Aortic smooth muscle cell (primary cell): Measurements from ENCODE around the gene TMEM150A. TPM values are rescaled to one million over a fixed set of nuclear protein-coding genes. Genes with fewer than 3 reads are reported as not detected.

ENCODE experiments used
- total RNA-seq: library from RNA; depleted of rRNA; stranded (reverse); fragments of >200 nt; gene quantifications from 2 replicates; pipeline ENCODE4 v1.2.3, GENCODE V29; 2014

The TMEM150A gene
- total RNA-seq: 5.9 and 8.1 TPM in 2 replicates

GRCh38 chr2:85602476-85603234 lies at the start of gene TMEM150A:
Gene TMEM150A, minus strand, starts transcription at chr2:85602698. Its CDS starts 750 bp downstream, at chr2:85601948.

GRCh38 chr2:85611705-85612587 lies 9.4 kb upstream of the TMEM150A start, which contains the start of gene C2orf68:
Gene C2orf68, minus strand, starts transcription at chr2:85612066. Its CDS starts 82 bp downstream, at chr2:85611984.

GRCh38 chr2:85595301-85596025 lies 7.0 kb downstream of the TMEM150A start, which contains the start of gene RNF181:
Gene RNF181, plus strand, starts transcription at chr2:85595745. Its CDS starts 19 bp downstream, at chr2:85595764.

GRCh38 chr2:85584354-85584856 lies 18.1 kb downstream of the TMEM150A start, which contains the start of gene VAMP5:
Gene VAMP5, plus strand, starts transcription at chr2:85584431. Its CDS starts 60 bp downstream, at chr2:85584491.

GRCh38 chr2:85577386-85578242 lies 24.9 kb downstream of the TMEM150A start, which contains the start of gene VAMP8:
Gene VAMP8, plus strand, starts transcription at chr2:85577586. Its CDS starts 61 bp downstream, at chr2:85577647.

GRCh38 chr2:85561280-85562212 lies 41.0 kb downstream of the TMEM150A start, which contains the start of gene GGCX:
Gene GGCX, minus strand, starts transcription at chr2:85561493. Its CDS starts 65 bp downstream, at chr2:85561428.

Other genes with a start within 250 kb of the TMEM150A start
- gene RETSAT, start 248.2 kb downstream of the TMEM150A start, total RNA-seq: 52.8 TPM in 2 replicates
- gene ELMOD3, start 247.9 kb downstream of the TMEM150A start, total RNA-seq: 14.7 and 14.8 TPM in 2 replicates
- gene CAPG, start 192.3 kb downstream of the TMEM150A start, total RNA-seq: 23.6 and 29.1 TPM in 2 replicates
- gene SH2D6, start 184.0 kb downstream of the TMEM150A start, total RNA-seq: 0.12 and 0.40 TPM in 2 replicates
- 94.7 and 122 TPM in 2 replicates for gene MAT2A, start 63.5 kb downstream of the TMEM150A start, total RNA-seq
- 34.7 and 37.3 TPM in 2 replicates for gene GGCX, start 41.2 kb downstream of the TMEM150A start, total RNA-seq
- 0.87 and 1.7 TPM in 2 replicates for gene VAMP8, start 25.1 kb downstream of the TMEM150A start, total RNA-seq
- gene VAMP5, start 18.3 kb downstream of the TMEM150A start, total RNA-seq: 42.4 and 71.1 TPM in 2 replicates
- 201 and 239 TPM in 2 replicates for gene RNF181, start 7.0 kb downstream of the TMEM150A start, total RNA-seq
- gene C2orf68, start 9.4 kb upstream of the TMEM150A start, total RNA-seq: 14.3 and 19.0 TPM in 2 replicates
- 34.1 and 44.1 TPM in 2 replicates for gene USP39, start 13.5 kb upstream of the TMEM150A start, total RNA-seq
- not detected in 2 replicates for gene SFTPB, start 65.5 kb upstream of the TMEM150A start, total RNA-seq
- not detected in 2 replicates for gene GNLY, start 91.7 kb upstream of the TMEM150A start, total RNA-seq
- gene ATOH8, start 151.3 kb upstream of the TMEM150A start, total RNA-seq: 66.5 and 80.3 TPM in 2 replicates